Suprapubic skin (tissue), 4 donors: ENCODE results near the gene WSB2. TPM values are rescaled to one million over a fixed set of nuclear protein-coding genes. Genes with fewer than 3 reads are reported as not detected.
A peak's percentile ranks its signal among the peaks of the same experiment; 100 is the strongest.

ENCODE experiments used
- DNase-seq, 2 donors: peaks; one replicate each; pipeline ENCODE4 v3.0.0-alpha.2; 2019; ENCODE audit warnings: low spot score in 2 of 2
- H3K27ac ChIP-seq: fragments of 200-600 bp; sonication (generic); one replicate; pipeline ENCODE4 v1.5.1; 2019
- H3K27me3 ChIP-seq: fragments of 200-600 bp; sonication (generic); one replicate; pipeline ENCODE4 v1.5.1; 2019
- H3K36me3 ChIP-seq: fragments of 200-600 bp; sonication (generic); one replicate; pipeline ENCODE4 v1.5.1; 2019
- H3K4me1 ChIP-seq: fragments of 200-600 bp; sonication (generic); one replicate; pipeline ENCODE4 v1.5.1; 2019
- H3K4me3 ChIP-seq: fragments of 200-600 bp; sonication (generic); one replicate; pipeline ENCODE4 v1.5.1; 2019; ENCODE audit warnings: mild to moderate bottlenecking
- H3K9me3 ChIP-seq: fragments of 200-600 bp; sonication (generic); one replicate; pipeline ENCODE4 v1.5.1; 2019
- EP300 ChIP-seq: sonication (generic); formaldehyde crosslinking; IDR thresholded peaks from one replicate; pipeline ENCODE4 v1.6.1; 2017; ENCODE audit warnings: antibody characterized with exemption
- POLR2A ChIP-seq, 2 donors: fragments of 450-650 bp; IDR thresholded peaks; one replicate each; pipeline ENCODE4 v1.6.1; 2017; ENCODE audit warnings: antibody characterized with exemption in 2 of 2, mild to moderate bottlenecking in 2 of 2, moderate library complexity in 2 of 2
- POLR2AphosphoS5 ChIP-seq, 3 donors: sonication (generic); formaldehyde crosslinking; IDR thresholded peaks; one replicate each; pipeline ENCODE4 v1.6.1; 2017; ENCODE audit warnings: antibody characterized with exemption in 3 of 3
- WGBS: methylation state at CpG from one replicate; pipeline ENCODE4 v1.1.5; 2018; 5-methylcytosine and 5-hydroxymethylcytosine counted together
- total RNA-seq, 4 donors: library from RNA; depleted of rRNA; stranded (reverse); fragments of >200 nt; gene quantifications; one replicate each; pipeline ENCODE4 v1.1.0, GENCODE V29; 2016
- TF ChIP-seq, protein P1 (sequence below), 2 donors: fragments of 200-600 bp in 1 of 2; fragments of 450-650 bp in 1 of 2; sonication (generic) in 1 of 2; IDR thresholded peaks; one replicate each; pipeline ENCODE4 v1.5.1; 2016 to 2019; ENCODE audit warnings: antibody characterized with exemption in 2 of 2, mild to moderate bottlenecking in 1 of 2, moderate library complexity in 1 of 2

The WSB2 gene
- total RNA-seq, 4 donors from 2014 or later: 46.0 to 74.3 (median 60.7) TPM

DNA sequence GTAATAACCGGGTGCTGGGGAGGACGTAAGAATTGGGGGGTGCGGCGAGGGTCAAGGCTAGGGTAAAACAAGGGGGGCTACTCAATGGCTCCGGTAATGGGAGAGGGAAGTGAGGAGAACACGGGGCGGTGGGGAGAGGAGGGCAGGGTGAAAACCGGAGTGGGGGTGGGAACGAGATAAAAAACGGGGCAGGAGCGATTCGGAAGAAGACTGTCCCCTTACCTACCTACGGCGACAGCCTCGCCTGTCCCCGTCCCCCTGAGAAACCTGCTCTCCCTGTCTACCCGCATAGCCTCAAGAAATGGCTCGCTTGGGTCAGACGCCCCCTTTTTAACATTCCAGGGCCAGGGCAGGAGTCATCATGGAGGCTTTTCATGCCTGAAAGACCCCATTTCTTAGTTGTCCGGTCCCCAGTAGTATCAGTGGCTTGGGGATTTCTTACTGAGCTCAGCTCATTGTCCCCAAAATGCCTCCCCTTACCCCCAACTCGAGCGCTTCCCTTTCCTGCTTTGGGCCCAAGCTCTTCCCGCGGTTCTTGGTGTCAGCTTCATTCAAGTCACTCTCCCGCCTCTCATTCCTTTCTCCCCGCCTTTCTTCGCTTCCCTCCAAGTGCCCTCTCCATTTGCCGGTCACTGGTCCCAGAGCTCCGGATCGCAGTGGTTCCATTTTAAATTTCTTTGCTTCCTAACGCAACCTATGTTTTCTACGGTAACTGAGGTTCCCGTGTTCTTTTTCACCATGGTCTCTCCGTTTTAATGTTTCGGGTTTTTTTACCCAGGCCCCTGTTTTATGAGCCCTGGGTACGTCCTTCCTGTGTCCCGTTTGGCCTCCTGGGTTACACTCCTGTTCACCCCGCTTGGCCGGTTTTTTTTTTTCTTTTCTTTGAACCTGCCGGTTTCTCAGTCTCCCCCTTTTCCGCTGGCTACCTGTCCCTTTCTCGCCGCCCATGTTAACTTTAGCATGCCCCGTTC, 1.2 kb upstream of the WSB2 start:
- no peaks in the 10 kb centered on the region for H3K36me3 ChIP-seq
- H3K27me3 ChIP-seq: no peaks in the 10 kb centered on the region
- WGBS: 3% methylated on average over 44 of the region's 44 CpGs
- TF ChIP-seq POLR2AphosphoS5 (IDR thresholded peaks at IDR 0.05) (no peak), POLR2A (IDR thresholded peaks at IDR 0.05) (no peak), EP300 (no peak)
- TF ChIP-seq, protein P1, sequence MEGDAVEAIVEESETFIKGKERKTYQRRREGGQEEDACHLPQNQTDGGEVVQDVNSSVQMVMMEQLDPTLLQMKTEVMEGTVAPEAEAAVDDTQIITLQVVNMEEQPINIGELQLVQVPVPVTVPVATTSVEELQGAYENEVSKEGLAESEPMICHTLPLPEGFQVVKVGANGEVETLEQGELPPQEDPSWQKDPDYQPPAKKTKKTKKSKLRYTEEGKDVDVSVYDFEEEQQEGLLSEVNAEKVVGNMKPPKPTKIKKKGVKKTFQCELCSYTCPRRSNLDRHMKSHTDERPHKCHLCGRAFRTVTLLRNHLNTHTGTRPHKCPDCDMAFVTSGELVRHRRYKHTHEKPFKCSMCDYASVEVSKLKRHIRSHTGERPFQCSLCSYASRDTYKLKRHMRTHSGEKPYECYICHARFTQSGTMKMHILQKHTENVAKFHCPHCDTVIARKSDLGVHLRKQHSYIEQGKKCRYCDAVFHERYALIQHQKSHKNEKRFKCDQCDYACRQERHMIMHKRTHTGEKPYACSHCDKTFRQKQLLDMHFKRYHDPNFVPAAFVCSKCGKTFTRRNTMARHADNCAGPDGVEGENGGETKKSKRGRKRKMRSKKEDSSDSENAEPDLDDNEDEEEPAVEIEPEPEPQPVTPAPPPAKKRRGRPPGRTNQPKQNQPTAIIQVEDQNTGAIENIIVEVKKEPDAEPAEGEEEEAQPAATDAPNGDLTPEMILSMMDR (IDR thresholded peaks at IDR 0.05): no peak
- peak overlapping the region; percentile 88 for H3K4me3 ChIP-seq
- peak; percentile 67 to 81 for DNase-seq
- H3K9me3 ChIP-seq: no peaks in the 10 kb centered on the region
- peaks cover 47% of the 10 kb centered on the region for H3K4me1 ChIP-seq
- H3K27ac ChIP-seq: peak overlapping the region; percentile 97

DNA sequence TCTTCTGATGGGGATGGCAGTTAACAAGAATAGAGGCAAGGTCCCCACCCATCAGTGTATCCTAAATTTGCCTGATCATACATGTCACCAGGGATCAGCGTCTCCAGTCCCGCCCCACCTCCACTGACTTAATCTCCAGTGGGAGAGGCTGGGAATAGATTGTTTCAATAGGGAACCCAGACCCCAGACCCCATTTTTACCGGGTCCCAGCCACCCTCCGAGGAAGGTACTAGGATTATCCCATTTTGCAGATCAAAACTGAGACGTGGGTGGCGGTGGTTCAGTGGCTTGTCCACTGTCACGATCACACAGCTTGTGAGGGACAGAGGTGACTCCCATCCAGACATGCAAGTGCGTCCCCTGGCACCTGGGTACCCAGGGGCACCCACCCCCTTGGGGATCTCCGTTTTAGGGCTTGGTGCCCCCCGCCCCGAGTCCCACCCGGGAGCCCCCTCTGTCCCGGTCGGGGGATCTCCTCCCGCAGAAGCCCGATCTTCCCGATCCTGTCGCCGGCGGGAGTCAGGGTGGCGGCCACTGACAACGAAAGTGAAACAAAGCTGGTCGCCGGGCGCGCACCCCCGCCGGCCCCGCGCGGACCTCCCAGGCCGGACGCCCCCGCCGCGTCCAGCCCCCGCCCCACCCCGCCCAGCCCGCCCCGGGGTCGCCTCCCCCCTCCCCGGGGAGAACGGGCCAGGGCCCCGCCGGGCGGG, 523 bp downstream of the WSB2 start:
- H3K36me3 ChIP-seq: no peaks in the 10 kb centered on the region
- no peaks in the 10 kb centered on the region for H3K9me3 ChIP-seq
- H3K27me3 ChIP-seq: no peaks in the 10 kb centered on the region
- H3K4me1 ChIP-seq: peaks cover 47% of the 10 kb centered on the region
- TF ChIP-seq POLR2A (IDR thresholded peaks at IDR 0.05) (no peak), POLR2AphosphoS5 (IDR thresholded peaks at IDR 0.05) (no peak)
- WGBS: 0% methylated on average over 2 of the region's 46 CpGs
- H3K4me3 ChIP-seq: peak overlapping the region; percentile 88
- H3K27ac ChIP-seq: peak overlapping the region; percentile 97
- peak; percentile 76 to 84 for DNase-seq

DNA sequence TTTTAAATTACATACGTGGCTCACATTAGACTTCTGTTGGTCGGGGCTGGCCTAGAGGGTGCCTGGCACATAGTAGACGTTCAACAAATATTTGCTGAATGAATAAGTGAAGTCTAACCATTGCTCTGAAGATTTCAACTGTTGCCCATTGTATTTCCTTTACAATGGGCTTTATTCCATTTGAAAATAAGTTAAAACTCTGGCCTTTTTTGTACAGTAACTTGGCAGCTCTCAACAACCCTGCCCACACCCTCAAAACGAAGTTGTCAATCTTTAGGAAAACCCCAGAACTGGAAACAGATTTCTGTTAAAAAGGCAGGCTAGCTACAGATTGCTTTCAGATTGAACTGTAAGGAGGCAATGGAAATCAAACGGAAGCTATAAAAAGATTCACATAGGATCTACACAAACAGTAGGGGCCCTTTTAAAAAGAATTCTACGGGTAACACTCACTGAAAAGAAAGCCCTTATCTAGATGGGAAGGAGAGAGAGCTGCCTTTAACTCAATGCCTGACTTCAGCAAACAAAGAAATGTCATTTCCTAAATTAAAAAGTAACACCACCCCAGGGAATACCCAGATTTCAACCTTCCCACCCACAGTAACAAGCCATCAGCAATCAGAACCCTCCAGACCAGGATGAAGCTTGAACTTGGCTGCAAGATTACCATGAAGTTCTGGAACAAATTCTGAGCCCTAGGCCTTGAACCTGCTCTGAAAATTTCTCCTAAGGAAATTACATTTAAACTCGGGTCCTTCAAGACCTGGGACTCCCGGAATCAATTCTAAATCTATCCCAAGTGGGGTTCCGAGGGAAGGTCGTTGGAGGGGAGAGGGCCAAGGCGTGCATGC, 1.4 kb downstream of the WSB2 start:
- no peak for DNase-seq
- H3K27ac ChIP-seq: peak overlapping the region; percentile 97
- H3K9me3 ChIP-seq: no peaks in the 10 kb centered on the region
- 8% methylated on average over 11 of the region's 11 CpGs for WGBS
- no peak for TF ChIP-seq POLR2AphosphoS5 (IDR thresholded peaks at IDR 0.05)
- H3K4me1 ChIP-seq: peaks cover 46% of the 10 kb centered on the region
- peak overlapping the region; percentile 88 for H3K4me3 ChIP-seq
- no peaks in the 10 kb centered on the region for H3K36me3 ChIP-seq
- H3K27me3 ChIP-seq: no peaks in the 10 kb centered on the region

DNA sequence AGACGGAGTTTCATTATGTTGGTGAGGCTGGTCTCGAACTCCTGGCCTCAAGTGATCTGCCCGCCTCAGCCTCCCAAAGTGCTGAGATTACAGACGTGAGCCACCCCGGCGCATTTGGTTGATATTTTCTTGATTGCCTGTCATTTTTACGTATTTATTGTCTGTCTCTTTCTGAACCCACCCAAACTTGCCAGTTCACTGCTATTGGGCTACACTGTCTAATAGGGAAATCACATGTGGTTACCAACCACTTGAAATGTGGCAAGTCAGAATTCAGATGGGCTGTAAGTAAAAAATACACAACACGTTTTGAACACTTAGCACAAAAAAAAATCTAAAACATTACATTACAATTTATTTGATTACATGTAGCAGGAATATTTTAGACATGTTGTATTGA, 2.1 kb downstream of the WSB2 start:
- H3K36me3 ChIP-seq: no peaks in the 10 kb centered on the region
- TF ChIP-seq POLR2AphosphoS5 (IDR thresholded peaks at IDR 0.05): no peak
- TF ChIP-seq EP300: no peak
- no peak for TF ChIP-seq POLR2A (IDR thresholded peaks at IDR 0.05)
- TF ChIP-seq, protein P1 (IDR thresholded peaks at IDR 0.05): no peak

DNA sequence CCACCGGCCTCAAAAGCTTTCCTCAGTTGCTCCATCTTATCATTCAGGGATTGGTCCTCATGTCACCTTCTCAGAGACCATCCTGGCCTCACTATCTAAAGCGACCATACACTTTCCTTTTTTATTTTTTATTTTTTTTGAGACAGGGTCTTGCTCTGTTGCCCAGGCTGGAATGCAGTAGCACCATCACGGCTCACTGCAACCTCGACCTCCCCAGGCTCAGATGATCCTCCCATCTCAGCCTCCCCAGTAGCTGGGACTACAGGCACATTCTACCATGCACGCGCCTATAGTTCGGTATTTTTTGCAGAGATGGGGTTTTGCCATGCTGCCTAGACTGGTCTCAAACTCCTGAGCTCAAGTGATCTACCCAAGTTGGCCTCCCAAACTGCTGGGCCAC, 2.8 kb downstream of the WSB2 start:
- H3K4me1 ChIP-seq: peaks cover 40% of the 10 kb centered on the region
- no peaks in the 10 kb centered on the region for H3K36me3 ChIP-seq
- no peaks in the 10 kb centered on the region for H3K27me3 ChIP-seq
- no peaks in the 10 kb centered on the region for H3K9me3 ChIP-seq
- H3K4me3 ChIP-seq: no peak overlapping the region
- 89% methylated on average over 7 of the region's 7 CpGs for WGBS
- no peak for TF ChIP-seq POLR2A (IDR thresholded peaks at IDR 0.05)
- TF ChIP-seq, protein P1 (IDR thresholded peaks at IDR 0.05): no peak
- TF ChIP-seq POLR2AphosphoS5 (IDR thresholded peaks at IDR 0.05): no peak
- TF ChIP-seq EP300: no peak
- H3K27ac ChIP-seq: no peak overlapping the region
- DNase-seq: no peak

More for the DNA sequence above, 2.1 kb downstream of the WSB2 start:
- H3K27ac ChIP-seq: no peak overlapping the region
- no peak overlapping the region for H3K4me3 ChIP-seq
- no peaks in the 10 kb centered on the region for H3K9me3 ChIP-seq
- no peak for DNase-seq
- H3K27me3 ChIP-seq: no peaks in the 10 kb centered on the region
- H3K4me1 ChIP-seq: peaks cover 40% of the 10 kb centered on the region
- WGBS: 87% methylated on average over 8 of the region's 8 CpGs
